ENCODE results near the gene HSD17B13.

HSD17B13 gene

DNA sequence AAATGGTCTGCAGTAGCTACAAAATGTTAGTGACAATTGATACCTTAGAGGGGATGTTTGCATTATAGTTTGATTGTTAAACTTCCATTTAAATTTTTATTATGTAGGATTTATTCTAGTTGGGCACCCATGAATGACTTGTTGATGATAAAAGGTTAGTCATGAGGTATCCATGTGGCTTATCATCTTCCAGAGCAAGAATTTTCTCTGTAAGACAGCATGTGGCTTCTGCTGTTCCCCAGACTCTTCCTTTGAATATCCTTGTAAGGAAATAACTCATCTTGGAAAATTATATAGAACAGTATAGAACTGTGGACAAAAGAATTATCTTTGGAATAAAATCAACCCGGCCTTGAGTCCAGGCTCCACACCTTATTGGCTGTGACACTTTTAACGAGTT lies 62.2 kb downstream of the HSD17B13 start:
- no peak for DNase-seq

DNA sequence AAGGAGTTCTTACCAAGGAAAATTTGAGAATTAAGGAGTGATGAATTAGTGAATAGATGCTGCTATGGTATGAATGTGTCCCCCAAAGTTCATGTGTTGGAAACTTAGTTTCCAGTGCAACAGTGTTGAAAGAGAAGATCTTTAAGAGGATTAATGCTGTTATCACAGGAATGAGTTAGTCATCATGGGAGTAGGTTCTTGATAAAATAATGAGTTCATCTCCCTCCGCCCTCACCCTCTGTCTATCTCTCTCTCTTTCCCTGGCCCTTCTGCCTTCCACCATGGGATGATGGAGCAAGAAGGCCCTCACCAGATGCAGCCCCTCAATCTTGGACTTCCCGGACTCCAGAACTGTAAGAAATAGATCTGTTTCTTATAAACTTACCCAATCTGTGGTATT lies 64.0 kb downstream of the HSD17B13 start:
- no peak for DNase-seq

DNA sequence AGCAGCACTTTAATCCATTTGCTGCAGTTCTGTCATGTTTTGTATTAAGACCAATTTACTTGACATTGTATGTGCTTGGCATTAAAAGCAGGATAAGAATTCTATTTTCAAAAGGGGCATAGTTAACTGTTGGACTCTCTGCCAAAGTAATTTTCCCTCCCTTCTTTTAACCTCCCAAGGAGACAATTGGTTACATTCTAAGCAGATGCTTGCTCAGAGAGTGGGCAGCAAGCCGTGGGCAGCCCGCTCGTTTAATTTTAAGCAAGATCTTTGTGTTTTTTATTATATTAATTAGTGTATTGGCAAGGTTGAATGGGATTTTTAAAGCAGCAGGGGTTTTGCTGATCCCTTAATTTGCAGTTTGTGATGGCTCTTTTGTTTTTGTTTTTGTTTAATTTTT lies 65.2 kb downstream of the HSD17B13 start:
- no peak for DNase-seq

DNA sequence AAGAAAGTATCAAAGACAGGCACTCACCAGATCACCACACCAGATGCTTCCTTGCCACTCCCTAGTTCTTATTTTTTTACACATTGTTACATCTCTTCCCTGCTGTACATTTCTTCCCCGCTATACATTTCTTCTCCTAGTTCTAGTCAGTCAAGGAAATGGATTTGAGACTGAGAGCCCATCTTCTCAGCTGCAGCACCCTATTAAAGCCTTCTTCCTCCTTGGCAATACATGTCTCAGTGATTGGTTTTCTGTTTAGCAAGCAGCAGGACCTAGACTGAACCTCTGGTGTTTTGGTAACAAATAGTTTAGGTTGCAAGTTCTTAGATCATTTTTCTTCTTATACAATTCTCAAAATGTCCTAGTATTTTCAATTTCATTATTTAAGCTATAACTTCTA lies 66.9 kb downstream of the HSD17B13 start:
- no peak for DNase-seq
